Activated naive CD4-positive, alpha-beta T cell treated with Interleukin-2 at 50 U/mL for 16 hours (primary cell): ENCODE data around the gene CCDC92.

Experiments used
- DNase-seq: peaks from one replicate; pipeline ENCODE4 v3.0.0-alpha.2; 2020

The CCDC92 gene

DNA sequence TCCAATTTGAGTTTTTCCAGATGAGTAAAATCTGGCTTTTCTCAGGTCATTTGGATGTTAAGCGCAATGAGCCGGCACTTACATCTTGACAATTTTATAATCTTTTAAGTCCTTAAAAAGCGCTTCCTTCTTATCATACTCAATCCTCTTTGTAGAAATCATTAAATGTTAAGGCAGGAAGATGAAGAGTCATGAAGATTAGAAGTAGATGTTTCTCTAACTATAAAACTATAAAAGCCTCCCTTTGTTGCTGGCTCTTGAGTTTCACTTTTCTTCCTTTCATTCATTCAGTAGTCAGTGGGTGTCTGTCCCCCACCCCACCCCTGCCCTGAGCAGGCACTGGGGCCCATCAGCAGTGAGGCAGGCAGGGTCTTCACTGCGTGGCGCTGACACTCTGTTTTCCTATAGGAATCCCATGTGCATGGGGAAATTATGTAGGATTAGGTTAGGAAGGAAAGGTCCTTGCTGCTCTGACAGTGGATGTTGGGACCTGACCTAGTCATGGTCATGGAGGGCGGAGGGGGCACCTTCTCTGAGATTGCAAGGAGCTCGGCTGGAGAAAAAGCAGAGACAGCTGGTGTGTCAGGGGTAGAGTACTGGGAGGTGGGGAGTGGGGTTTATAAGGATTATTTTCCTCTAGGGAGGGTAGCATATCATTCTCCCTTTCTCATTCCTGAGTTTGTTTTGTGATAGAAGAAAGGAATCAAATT is 65.8 kb downstream of the CCDC92 start:
- no peak for DNase-seq

DNA sequence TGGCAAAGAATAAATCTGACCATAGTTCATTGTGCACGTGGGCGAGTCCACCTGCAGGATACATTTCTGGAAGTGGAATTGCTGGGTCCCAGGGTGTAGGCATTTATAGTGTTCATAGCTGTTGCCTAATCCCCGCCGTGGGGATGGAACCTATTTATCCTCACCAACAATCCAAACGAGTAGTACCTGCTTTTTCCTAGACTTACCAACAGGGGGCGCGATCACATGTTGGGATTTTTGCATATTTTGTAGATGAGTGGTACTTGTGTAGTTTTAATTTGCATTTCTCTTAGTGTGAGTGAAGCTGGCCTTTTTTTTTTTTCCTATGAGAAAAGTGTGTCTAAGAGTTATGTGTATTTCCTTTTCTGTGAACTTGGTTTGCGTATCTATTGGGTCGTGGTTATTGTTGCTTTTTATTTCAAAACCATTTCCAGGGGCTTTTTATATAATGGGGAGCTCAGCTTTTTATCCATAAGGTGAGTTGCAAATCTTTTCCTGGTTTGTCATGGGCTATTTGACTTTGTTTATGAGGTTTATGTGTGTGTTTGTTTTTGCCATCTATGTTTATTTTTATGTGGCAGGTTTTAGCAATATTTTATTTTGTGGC is 67.2 kb downstream of the CCDC92 start:
- DNase-seq = peak; percentile 67

DNA sequence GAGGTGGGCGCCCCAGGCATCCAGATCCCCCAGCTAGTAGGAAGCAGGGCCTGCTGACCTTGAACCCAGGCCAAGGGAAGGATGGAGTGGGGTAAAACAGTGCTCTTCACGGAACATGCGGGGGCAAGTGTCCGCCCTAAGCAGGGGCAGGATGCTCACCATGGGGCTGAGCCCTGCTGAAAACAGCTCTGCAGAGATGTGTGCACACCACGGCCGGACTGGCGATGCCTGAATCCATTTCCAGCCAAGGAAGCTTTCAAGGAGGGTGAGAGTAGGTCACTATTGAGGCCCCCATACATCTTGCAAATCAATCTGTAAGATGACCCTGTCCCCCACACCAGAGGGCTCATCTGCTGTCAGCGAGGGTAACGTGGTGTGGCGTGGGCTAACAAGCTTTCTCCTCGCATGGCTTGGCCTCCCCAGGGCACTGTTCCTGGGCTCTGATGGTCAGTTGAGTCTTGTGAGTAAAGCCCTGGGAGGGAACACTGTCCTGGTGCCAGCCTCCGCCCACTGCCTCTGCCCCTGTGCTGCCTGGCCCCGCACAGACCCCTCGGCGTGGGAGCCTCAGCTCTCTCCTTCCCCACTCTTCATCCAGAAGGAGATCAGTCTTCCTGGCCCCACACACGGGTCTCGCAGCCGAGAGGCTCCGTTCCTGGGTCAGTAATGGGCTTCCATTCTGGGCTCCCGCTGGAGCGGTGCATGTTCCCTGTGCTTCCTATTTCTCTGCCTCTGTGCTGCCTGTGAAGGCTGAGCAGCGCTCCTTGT is 69.1 kb downstream of the CCDC92 start:
- DNase-seq = no peak

DNA sequence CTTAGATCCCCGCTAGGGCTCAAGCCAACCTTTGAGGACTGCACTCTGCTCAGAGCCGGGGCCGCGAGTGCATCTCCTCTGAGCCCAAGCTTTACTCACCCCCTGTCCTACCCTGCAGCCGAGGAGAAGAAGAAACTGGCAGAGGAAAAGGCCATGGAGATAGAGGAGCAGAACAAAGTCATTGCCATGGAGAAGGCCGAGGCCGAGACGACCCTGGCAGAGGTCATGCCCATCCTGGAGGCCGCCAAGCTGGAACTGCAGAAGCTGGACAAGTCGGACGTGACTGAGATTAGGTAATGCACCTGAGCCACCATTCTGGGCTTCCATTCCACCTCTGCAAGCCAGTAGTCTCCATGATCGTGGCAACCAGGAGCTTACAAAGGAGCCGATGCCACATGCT is 69.8 kb downstream of the CCDC92 start:
- no peak for DNase-seq

DNA sequence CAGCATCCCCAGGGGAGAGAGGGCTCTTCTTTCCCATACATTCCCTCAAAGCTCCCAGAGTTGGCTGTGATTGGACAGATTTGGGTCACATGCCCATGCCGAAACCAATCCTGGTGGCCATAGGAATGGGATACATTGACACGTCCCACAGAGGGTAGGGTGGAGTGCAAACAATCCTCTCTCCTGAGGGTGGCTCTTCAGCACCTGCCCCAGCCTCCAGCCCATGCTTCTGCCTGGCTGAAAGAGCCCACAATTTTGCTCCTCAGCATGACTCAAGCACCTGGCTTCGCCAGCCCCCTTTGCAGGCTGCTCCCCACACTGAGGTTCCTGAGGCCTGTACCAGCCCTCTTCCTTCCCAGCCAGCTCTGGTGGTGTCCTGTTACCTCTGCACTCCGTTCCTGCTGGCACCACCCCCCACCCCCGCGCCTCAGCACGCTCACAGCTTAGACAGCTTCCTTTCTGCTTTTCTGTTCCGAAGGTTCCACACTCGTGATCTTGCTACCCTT is 71.7 kb downstream of the CCDC92 start:
- no peak for DNase-seq

DNA sequence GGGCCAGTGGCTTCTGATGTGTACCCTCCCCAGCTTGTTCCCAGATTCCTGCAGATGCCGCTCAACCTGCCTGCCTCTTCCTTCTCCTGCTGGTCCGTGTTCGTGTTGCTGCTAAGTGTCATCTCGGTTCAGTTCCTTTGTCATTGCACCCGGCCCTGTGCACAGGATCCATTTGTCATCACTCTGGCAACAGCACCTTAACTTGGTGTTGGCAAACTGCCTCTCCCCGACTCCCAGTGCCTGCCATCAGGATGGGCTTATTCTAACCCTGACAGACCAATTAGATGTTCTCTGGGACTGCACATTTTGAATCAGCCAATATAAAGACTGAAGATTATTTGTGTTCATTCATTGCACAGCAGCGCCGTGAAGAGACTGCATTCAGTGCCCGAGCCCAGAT is 73.3 kb downstream of the CCDC92 start:
- no peak for DNase-seq

DNA sequence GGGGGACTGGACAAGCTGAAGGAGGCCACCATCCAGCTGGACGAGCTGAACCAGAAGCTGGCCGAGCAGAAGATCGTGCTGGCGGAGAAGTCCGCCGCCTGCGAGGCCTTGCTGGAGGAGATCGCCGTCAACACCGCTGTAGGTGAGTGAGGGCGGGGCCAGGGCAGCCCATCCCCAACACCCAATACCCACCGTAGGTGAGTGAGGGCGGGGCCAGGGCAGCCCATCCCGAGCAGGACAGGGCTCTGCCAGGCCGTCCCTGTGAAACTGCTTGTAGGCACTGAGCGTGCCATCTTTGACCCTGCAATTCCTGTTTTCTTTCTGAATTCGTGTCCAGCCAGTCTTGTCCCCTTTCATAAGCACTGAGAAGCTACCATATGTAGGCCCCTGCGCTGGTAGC is 74.0 kb downstream of the CCDC92 start:
- no peak for DNase-seq

DNA sequence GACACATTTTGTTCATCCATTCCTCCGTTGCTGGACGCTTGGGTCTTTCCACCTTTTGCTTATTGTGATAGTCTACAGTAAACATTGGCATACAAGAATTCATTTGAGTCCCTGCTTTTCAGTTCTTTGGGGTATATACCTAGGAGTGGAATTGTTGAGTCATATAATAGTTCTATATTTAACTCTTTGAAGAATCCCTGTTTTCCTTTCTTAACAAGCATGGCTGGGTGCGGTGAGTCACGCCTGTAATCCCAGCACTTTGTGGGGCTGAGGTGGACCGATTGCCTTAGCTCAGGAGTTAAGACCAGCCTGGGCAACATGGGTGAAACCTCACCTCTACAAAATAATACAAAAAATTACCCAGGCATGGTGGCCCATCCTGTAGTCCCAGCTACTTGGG is 75.4 kb downstream of the CCDC92 start:
- DNase-seq = no peak

DNA sequence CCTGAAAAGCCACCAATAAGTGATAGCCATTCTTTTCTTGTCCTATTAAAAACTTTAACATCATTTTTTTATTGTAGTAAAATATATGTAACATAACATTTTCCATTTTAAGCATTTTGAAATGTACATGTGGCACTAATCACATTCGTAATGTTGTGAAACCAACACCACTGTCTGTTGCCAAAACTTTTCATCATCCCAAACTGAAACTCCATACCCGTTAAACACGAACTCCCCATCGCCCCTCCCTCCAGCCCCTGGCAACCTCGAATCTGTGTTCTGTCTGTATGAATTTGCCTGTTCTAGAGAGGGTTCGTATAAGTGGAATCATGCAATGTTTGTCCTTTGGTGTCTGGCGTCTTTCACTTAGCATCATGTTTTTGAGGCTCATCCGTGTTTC is 75.9 kb downstream of the CCDC92 start:
- no peak for DNase-seq

DNA sequence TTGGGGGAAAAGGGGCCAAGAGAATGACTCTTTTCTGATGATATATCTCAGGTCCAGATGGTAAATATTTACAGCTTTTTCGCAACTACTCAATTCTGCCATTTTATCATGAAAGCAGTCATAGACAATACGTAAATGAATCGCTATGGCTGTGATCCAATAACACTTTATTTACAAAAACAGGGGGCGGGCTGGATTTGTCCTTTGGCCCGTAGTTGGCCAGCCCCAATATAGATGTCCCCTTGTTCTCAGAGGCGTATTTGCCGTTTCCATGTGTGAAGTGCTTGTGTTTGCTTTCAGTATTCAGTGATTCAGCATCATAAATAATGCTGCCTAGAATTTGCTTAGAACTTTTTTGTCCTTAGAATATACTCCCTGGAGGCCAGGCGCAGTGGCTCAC is 77.2 kb downstream of the CCDC92 start:
- DNase-seq = no peak

DNA sequence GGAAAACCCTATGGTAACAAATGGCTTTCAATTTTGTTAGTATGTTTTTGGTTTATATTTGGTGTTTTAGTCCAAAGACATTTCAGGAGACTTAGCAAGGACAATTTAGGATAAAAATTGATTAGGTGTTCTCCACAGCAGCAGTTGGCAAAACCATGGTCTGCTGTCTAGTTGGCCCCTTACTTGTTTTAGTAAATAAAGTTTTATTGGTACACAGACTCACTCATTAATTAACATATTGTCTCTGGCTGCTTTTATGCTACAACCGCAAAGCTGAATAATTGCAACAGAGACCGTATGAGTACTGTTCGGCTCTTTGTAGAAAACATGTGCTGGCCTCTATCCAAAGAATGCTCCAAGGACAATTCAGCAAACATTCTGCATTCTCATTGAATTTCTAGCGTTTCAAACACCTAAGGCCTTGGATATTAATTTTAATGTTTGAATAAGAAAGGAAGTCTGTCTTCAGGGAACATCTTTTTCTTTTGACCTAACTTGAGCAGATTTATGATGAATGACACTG is 77.7 kb downstream of the CCDC92 start:
- no peak for DNase-seq

DNA sequence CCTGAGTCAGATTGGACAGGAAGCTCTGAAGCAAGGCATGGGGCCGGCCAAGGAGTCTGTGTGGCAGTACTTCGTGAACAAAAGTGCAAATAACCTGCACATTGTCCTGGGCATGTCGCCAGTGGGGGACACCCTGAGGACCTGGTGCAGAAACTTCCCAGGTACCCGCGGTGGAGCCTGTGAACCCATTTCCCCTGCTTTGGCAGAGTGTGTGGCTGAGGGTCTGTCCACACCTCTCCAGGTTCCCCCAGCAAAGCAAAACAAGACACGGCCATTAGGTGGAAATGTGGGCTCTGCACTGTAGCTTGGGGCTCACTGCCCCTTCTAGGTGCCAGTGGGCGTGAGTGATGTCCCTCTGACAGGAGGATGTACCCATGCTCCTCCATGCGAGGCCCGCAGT is 79.4 kb downstream of the CCDC92 start:
- no peak for DNase-seq

DNA sequence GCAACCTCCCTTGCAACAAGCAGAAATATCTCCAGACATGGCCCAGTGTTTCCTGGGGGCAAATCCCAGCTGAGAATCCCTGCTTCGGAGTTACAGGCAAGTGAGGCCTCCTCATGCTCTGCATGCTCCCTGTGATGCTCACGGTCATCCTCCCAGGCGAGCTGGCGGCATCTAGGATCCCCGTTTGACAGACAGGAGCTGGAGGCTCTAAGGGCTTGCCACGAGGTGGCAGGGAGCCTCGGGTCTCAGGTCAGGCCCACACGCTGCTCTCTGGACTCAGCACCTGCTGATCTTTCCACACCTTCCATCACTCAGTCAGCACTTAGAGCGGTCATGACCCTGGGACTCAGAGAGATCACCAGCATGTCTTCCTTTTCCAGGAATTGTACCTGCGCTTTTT is 79.8 kb downstream of the CCDC92 start:
- DNase-seq = no peak

DNA sequence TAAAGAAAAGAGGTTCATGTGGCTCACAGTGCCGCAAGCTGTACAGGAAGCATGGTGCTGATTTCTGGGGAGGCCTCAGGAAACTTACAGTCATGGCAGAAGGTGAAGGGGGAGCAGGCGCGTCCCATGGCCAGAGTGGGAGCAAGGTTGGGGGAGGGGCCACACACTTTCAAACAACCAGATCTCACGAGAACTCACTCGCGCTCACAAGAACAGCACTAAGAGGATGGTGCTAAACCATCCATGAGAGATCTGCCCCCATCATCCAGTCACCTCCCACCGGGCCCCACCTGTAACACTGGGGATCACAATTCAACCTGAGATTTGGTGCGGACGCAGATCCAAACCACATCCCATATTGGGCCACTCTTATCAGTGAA is 80.5 kb downstream of the CCDC92 start:
- no peak for DNase-seq

DNA sequence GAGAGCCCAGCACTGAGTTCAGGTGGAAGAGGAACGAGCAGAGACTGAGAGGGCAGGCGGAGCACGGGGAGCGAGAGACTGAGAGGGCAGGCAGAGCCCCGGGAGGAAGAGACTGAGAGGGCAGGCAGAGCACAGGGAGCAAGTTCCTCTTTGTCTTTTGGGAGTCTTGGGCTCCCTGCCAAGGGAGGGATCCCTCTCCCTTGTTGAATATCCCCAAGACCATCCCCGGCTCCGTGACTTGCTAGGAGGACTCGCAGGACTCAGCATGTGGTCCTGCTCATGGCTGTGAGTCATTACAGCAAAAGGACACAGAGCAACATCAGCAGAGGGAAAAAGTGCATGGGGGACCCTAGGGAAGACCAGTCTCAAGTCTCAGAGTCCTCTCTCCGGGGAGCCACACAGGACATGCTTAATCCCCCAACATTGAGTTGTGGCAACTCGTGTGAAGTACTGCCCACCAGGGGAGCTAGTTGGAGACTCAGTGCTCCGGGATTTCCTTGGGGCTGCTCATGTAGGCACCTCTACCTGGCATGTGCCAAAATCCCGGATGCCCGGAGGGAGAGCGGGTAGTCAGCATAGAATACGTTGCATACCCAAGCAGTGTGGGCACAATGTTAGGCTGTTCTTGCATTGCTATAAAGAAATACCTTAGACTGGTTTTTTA is 81.0 kb downstream of the CCDC92 start:
- DNase-seq = no peak

DNA sequence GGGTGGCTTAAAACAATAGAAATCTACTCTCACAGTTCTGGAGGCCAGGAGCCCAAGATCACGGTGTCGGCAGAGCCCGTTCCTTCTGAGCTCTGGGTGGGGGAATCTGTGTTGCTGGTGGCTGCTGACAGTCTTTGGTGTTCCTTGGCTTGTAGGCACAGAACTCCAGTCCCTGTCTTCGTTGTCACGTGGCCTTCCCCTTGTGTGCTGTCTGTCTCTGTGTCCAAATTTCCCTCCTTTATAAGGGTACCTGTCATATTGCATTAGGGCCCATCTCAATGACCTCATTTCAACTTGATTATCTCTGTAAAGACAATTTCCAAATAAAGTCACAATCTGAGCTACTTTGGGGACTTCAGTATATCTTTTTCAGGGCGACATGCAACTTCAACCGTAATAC is 81.6 kb downstream of the CCDC92 start:
- DNase-seq = no peak

DNA sequence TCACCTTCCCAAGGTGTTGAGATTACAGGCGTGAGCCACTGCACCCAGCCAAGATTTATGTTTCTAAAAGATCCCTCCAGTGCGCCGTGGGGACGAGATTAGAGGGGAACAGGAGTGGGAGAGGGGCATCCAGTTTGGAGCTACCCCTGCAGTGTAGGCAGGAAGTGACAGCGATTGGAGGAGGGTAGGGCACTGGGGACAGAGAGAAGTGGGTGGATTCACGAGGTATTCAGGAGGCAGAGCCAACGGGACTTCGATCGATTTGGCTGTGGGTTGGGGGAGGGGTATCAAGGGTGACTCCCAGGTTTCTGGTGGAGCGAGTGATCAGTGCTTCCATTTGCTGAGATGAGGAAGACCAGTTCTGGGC is 82.1 kb downstream of the CCDC92 start:
- no peak for DNase-seq

DNA sequence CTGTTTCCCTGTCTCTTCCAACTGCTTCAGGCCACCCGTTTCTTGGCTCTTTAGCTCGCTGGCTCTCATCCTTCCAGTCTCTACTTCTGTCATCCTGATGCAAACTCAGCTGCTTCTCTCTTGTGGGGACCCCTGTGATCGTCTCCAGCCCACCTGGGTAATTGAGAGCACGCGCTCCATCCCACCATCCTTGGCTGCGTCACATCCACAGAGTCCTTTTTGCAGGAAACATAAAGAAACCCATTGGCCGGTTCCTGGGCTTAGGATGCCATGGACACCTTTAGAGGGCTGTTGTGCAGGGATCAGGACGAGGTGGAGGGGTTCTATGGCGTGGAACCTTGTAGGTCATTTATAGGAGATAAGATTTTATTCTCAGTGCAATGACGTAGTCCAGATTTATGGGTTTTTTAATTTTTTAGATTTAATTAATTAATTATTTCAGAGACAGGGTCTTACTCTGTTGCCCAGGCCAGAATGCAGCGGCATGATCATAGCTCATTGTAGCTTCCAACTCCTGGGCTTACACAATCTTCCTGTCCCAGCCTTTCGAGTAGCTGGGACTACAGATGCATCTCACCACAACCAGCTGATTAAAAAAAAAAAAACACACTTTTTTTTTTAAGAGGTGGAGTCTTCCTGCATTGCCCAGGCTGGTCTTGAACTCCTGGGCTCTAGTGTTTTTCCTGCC is 82.6 kb downstream of the CCDC92 start:
- no peak for DNase-seq

DNA sequence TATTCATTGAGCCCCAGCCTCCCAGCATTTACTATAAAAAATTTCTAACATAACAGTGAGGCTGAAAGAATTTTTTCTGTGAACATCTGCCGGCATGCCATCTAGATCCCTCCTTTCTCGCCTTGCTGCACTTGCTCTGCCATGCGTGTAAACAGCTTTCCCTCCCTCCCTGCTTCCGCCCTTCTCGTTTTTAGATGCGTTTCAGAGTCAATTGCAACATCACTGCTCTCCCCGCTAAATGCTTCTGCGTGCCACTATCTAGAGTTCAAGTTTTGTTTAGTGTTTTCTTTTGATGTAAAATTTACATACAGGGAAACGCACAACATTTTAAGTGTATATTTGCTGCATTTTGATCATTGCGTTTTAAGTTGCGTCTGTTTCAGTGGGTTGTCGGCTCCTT is 83.6 kb downstream of the CCDC92 start:
- no peak for DNase-seq

DNA sequence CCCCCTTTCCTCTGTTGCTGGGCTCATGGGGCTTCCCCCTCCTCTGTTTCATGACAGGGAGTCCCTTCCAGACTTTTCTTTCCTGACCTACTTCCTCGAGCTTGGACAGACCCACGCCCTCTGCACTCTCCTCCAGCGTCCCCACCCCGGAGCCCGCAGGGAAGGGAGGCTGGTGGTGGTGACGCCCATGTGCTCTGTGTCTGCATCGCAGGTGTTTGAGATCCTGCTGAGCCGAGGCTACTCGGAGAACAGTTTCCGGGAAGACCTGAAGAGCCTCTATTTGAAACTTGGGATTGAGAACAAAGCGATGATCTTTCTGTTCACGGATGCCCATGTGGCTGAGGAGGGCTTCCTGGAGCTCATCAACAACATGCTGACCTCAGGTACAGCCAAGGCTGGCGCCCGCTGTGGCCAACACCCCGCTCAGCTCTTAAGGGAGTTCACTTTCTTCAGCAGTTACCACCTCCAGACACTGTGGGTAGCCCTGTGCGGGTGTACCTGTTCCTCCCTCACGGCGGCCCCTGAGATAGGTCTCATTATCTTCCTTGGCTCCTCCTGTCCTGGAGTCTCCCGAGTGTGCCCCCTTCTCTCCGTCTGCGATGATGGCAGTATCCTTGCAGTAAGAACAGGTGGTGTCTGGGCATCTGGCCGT is 85.6 kb downstream of the CCDC92 start:
- no peak for DNase-seq

DNA sequence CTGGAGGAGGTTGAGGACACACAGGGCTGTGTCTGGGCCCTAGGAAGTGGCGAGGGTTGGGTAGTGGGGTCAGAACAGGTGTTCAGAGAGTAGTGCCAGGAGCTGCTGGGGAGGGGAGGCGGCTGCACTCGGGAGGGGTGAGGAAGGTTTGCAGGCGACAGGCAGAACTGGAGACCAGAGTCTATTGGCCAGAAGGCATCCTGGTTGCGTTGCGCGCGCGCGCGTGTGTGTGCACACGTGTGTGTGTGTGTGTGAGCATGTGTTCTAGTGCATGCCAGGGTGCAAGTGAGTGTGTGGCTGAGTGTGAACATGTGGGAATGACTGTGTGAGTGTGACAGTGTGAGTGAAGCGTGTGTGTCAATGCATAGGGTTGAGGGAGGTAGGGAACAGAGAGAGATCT is 86.4 kb downstream of the CCDC92 start:
- DNase-seq = no peak
